ENCODE results near the gene COL28A1. TPM values are rescaled to one million over a fixed set of nuclear protein-coding genes. Genes with fewer than 3 reads are reported as not detected.

Gene COL28A1
- total RNA-seq, 1 donor: 0.36 TPM

DNA sequence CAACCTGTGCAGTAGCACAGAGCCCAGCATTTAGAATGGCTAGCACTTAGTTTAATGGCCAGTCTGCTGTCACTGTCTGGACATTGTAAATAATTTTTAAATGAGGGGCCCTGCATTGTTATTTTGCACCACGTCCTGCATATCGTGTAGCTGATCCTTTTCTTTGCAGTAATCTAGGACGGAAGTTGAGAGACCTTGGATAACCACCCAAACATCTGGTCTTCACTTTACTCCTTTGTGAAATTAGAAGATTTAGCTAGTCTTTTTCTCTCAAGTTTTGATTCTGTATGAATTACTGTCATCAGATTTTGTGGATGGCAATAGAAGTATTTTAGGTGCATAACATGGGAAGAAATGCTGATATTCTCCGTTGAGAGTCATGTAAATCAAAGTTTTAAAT is 32.9 kb upstream of the COL28A1 start:
- TF ChIP-seq, protein P1, sequence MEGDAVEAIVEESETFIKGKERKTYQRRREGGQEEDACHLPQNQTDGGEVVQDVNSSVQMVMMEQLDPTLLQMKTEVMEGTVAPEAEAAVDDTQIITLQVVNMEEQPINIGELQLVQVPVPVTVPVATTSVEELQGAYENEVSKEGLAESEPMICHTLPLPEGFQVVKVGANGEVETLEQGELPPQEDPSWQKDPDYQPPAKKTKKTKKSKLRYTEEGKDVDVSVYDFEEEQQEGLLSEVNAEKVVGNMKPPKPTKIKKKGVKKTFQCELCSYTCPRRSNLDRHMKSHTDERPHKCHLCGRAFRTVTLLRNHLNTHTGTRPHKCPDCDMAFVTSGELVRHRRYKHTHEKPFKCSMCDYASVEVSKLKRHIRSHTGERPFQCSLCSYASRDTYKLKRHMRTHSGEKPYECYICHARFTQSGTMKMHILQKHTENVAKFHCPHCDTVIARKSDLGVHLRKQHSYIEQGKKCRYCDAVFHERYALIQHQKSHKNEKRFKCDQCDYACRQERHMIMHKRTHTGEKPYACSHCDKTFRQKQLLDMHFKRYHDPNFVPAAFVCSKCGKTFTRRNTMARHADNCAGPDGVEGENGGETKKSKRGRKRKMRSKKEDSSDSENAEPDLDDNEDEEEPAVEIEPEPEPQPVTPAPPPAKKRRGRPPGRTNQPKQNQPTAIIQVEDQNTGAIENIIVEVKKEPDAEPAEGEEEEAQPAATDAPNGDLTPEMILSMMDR (IDR thresholded peaks at IDR 0.05; ENCODE audit: extremely low read depth, low read depth, low read length): no peak
- no peaks in the 10 kb centered on the region for H3K9me3 ChIP-seq (ENCODE audit: low read depth, low read length)
- peaks cover 13% of the 10 kb centered on the region for H4K20me1 ChIP-seq (ENCODE audit: insufficient read depth, low read length)
- no peak overlapping the region for H3K27ac ChIP-seq (ENCODE audit: low read depth, low read length)
- H3K4me3 ChIP-seq (ENCODE audit: insufficient read depth, low read length): peak overlapping the region; percentile 85
- peaks cover 29% of the 10 kb centered on the region for H3K4me1 ChIP-seq (ENCODE audit: insufficient read depth, low read length)
- DNase-seq (ENCODE audit: insufficient read length, low spot score, missing footprints): no peak
- H3K27me3 ChIP-seq (ENCODE audit: insufficient read depth, low read length): no peaks in the 10 kb centered on the region
- peak overlapping the region; percentile 76 for H3K4me2 ChIP-seq (ENCODE audit: insufficient read depth, low read length)
- no peaks in the 10 kb centered on the region for H3K36me3 ChIP-seq (ENCODE audit: insufficient read depth, low read length)
- H2AFZ ChIP-seq (ENCODE audit: low read length): no peak overlapping the region
- peaks cover 65% of the 10 kb centered on the region for H3K79me2 ChIP-seq (ENCODE audit: insufficient read depth, low read length)

DNA sequence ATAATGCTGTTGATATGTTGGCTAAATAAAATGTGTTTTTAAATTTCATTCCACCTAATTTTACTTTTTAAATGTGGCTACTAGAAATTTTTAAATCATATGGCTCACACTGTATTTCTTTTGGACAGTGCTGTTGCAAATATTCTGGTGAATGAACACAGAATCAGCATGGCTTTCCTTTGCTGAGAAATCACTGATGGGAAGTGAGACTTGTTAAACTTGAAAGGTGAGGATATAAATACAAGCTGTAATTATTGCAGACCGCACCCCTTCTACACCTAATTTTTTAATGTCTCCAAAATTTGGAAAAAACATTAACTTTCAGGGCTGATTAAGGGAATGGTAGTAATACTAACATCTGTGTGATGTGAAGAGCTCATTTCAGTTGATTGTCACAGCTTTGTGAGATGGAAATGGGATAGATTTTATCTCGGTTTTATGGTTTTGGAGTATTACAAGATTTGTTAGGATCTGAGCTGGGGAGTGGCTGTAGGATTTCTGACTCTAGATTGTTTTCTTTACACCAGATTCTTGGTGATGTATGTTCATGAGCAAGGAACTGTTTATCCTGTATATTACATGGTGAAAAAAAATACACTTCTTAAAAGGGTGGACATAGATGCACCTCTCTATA is 32.3 kb upstream of the COL28A1 start:
- Histone ChIP-seq H4K20me1 (ENCODE audit: insufficient read depth, low read length) (peaks cover 13% of the 10 kb centered on the region), H3K4me1 (ENCODE audit: insufficient read depth, low read length) (peaks cover 29% of the 10 kb centered on the region), H3K79me2 (ENCODE audit: insufficient read depth, low read length) (peaks cover 59% of the 10 kb centered on the region), H3K9me3 (ENCODE audit: low read depth, low read length) (no peaks in the 10 kb centered on the region), H3K27ac (ENCODE audit: low read depth, low read length) (no peak overlapping the region), H3K27me3 (ENCODE audit: insufficient read depth, low read length) (no peaks in the 10 kb centered on the region), H2AFZ (ENCODE audit: low read length) (no peak overlapping the region), H3K36me3 (ENCODE audit: insufficient read depth, low read length) (no peaks in the 10 kb centered on the region), H3K4me2 (ENCODE audit: insufficient read depth, low read length) (peak overlapping the region; percentile 76), H3K4me3 (ENCODE audit: insufficient read depth, low read length) (peak overlapping the region; percentile 85)
- DNase-seq (ENCODE audit: insufficient read length, low spot score, missing footprints): peak; percentile 52
- TF ChIP-seq, protein P1 (IDR thresholded peaks at IDR 0.05; ENCODE audit: extremely low read depth, low read depth, low read length): no peak

DNA sequence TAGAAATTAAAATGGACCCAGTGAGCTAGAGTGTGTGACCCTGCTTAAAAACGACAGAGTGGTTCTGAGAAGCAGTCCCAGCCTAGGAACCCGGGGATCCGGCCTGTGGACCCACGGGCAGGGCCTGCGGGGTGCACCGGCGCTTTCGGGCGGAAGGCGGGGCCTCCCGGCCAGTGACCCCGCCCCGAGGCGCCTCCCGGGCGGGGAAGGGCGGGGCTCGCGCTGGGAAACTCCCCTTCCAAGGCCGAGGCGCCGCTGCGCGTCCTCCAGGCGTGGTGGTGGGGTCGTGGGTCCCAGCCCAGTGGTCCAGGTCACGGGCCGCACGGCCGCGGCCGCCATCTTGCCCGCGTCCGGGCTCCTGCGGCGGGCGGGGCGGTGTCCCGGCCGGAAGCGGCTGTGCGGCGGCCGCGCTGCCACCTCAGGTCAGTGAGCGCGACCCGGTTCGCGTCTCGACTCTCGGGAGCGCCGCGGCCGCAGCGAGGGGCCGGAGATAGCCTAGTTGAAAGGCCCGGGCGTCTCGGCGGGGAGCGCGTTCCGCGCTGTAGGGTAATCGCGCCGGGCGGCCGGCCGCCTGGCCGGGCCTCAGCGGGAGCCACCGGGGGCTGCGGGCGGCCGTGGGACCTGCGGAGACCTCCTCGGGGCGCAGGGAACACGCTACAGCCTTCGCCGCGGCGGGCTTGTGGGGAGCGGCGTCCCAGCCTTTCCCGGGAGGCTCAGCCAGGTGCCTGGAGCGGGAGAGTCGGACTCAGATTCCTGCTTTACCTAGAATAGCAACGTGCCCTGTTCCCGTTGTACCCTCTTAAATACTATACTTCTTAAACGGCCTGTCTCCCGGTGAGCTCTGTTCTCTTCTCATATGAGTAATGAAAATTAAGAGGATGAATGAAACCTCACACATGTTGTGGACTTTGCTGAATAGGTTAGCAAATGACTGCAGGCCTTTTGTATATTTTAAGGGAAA is 31.3 kb upstream of the COL28A1 start, which contains the start of gene MIOS:
Gene MIOS, plus strand, starts transcription at position 234 of the 961 bp plus-strand sequence. CDS start 5,592 bp downstream, outside the sequence.
- Histone ChIP-seq H3K27me3 (ENCODE audit: insufficient read depth, low read length) (no peaks in the 10 kb centered on the region), H3K9me3 (ENCODE audit: low read depth, low read length) (no peaks in the 10 kb centered on the region), H4K20me1 (ENCODE audit: insufficient read depth, low read length) (peaks cover 13% of the 10 kb centered on the region), H3K4me3 (ENCODE audit: insufficient read depth, low read length) (peak within 1 kb of the TSS; percentile 85), H3K36me3 (ENCODE audit: insufficient read depth, low read length) (no peaks in the 10 kb centered on the region), H3K27ac (ENCODE audit: low read depth, low read length) (peak within 1 kb of the TSS; percentile 69), H3K4me1 (ENCODE audit: insufficient read depth, low read length) (peaks cover 29% of the 10 kb centered on the region), H2AFZ (ENCODE audit: low read length) (peak within 1 kb of the TSS; percentile 76), H3K79me2 (ENCODE audit: insufficient read depth, low read length) (peaks cover 49% of the 10 kb centered on the region), H3K4me2 (ENCODE audit: insufficient read depth, low read length) (peak within 1 kb of the TSS; percentile 76)
- DNase-seq (ENCODE audit: insufficient read length, low spot score, missing footprints): peak; percentile 97
- TF ChIP-seq, protein P1 (IDR thresholded peaks at IDR 0.05; ENCODE audit: extremely low read depth, low read depth, low read length): no peak
